ENCODE data around the gene PRODH2. TPM values are rescaled to one million over a fixed set of nuclear protein-coding genes. Genes with fewer than 3 reads are reported as not detected.

Gene PRODH2
- polyA plus RNA-seq, 2 of the 4 experiments (the other 2 are of a cell fraction), result 0.92 to 1.0 TPM

- peak; percentile 46 for TF ChIP-seq MAX (IDR thresholded peaks at IDR 0.05)
- TF ChIP-seq E2F6 (IDR thresholded peaks at IDR 0.05; ENCODE audit: borderline replicate concordance, low read depth), result peak; percentile 59; the same call in 1 of the 2 replicates
Measured at GRCh38 chr19:35846038-35846668, 33.5 kb upstream of the PRODH2 start (continued).

GRCh38 chr19:35845215-35846037 is 32.8 kb upstream of the PRODH2 start:
- peak; percentile 58 to 80 for ATAC-seq
- peak; percentile 56 for FAIRE-seq
- H3K4me2 ChIP-seq, result peak overlapping the region; percentile 99
- ChIA-PET POLR2A (interaction anchor here (0.6 to 1.6 kb wide), 5 partner anchors 11 to 1599 kb away, joined by 3 to 4 read pairs (median 3); partner anchors contain the start of gene KIRREL2), CTCF (interaction anchor here (0.9 to 2.4 kb wide), 6 partner anchors 11 to 297 kb away, joined by 3 to 8 read pairs (median 3); partner anchors contain the start of gene APLP1)
- peak overlapping the region; percentile 49 for H3K4me3 ChIP-seq
- no peak for TF ChIP-seq CHD4 (IDR thresholded peaks at IDR 0.05; ENCODE audit: borderline replicate concordance)
- TF ChIP-seq USF2 (IDR thresholded peaks at IDR 0.05), result 0 out of 2 replicates have a peak, but pooled peaks have one; percentile 28
- peak; percentile 85 to 93 for TF ChIP-seq CEBPB (IDR thresholded peaks at IDR 0.05)
- WGBS (ENCODE audit: missing lambda C conversion rate), result 3% methylated on average over 44 of the region's 63 CpGs
- peaks cover 3% of the 10 kb centered on the region; the same call in 1 of the 3 replicates for H3K9me3 ChIP-seq
- peak; percentile 84 to 96 for DNase-seq (ENCODE audit: low read depth in 1 of 2, low spot score in 1 of 2)
- H3K4me1 ChIP-seq, result peaks cover 28% of the 10 kb centered on the region; the same call in 2 of the 3 replicates
- H3K27ac ChIP-seq, result peak overlapping the region; percentile 17 to 65; a peak in 4 of 6 replicates

- Histone ChIP-seq H3K27ac (peak overlapping the region in 1 of 2 experiments; percentile 65; a peak in 2 of 6 replicates), H3K4me1 (peaks cover 28% of the 10 kb centered on the region; the same call in 2 of the 3 replicates), H3K4me2 (peak overlapping the region; percentile 99), H3K9me3 (peaks cover 4% of the 10 kb centered on the region), H3K4me3 (peak overlapping the region; percentile 49)
- no peak for FAIRE-seq
- POLR2A ChIA-PET, result interaction anchor here (1.2 to 1.6 kb wide), 2 partner anchors 12 to 104 kb away, joined by 3 to 4 read pairs; partner anchors contain the start of gene KIRREL2
- TF ChIP-seq CHD2 (IDR thresholded peaks at IDR 0.05; ENCODE audit: low read length, partially characterized antibody) (peak; percentile 18), SREBF2 (IDR thresholded peaks at IDR 0.05) (no peak)
- no peak for DNase-seq (ENCODE audit: low read depth in 1 of 2, low spot score in 1 of 2)
- WGBS (ENCODE audit: missing lambda C conversion rate), result 62% methylated on average over 16 of the region's 16 CpGs
- CTCF ChIA-PET, result interaction anchor here (1.2 to 2.4 kb wide), 4 partner anchors 11 to 37 kb away, joined by 3 to 8 read pairs (median 4); partner anchors contain the start of gene APLP1
- no peak; a peak in 1 of 6 replicates for ATAC-seq
Measured at GRCh38 chr19:35844482-35845214, 32.0 kb upstream of the PRODH2 start.

GRCh38 chr19:35843676-35844481 is 31.2 kb upstream of the PRODH2 start:
- no peak overlapping the region for H3K27ac ChIP-seq
- TF ChIP-seq REST (IDR thresholded peaks at IDR 0.05), result no peak
- TF ChIP-seq CBX8 (IDR thresholded peaks at IDR 0.05), result no peak
- no peak for TF ChIP-seq CBX2 (IDR thresholded peaks at IDR 0.05; ENCODE audit: borderline replicate concordance, low read depth)
- peak; percentile 24; the same call in 1 of the 2 replicates for TF ChIP-seq RNF2 (IDR thresholded peaks at IDR 0.05; ENCODE audit: borderline replicate concordance, low read depth)
- TF ChIP-seq HES2 (IDR thresholded peaks at IDR 0.05), result no peak
- no peak for TF ChIP-seq EHF (CRISPR knock-in tag; IDR thresholded peaks at IDR 0.05)
- 33% methylated on average over 42 of the region's 42 CpGs for WGBS (ENCODE audit: missing lambda C conversion rate)
- peak; percentile 88 to 93 for DNase-seq (ENCODE audit: low read depth in 1 of 2, low spot score in 1 of 2)
- peak overlapping the region; percentile 12; the same call in 1 of the 3 replicates for H3K4me3 ChIP-seq
- CTCF ChIA-PET, result interaction anchor here (0.6 to 1.7 kb wide), 2 partner anchors 38 to 1342 kb away, joined by 3 read pairs; no protein-coding TSS in a partner anchor
- peak; percentile 49 for FAIRE-seq
- POLR2A ChIA-PET, result interaction anchor here (0.6 kb wide), 1 partner anchor 253 kb away, joined by 7 read pairs; no protein-coding TSS in a partner anchor
- ATAC-seq, result peak; percentile 25 to 75; a peak in 4 of 6 replicates
- H3K4me2 ChIP-seq, result peak overlapping the region; percentile 63
- peaks cover 12% of the 10 kb centered on the region for H3K9me3 ChIP-seq
- H3K4me1 ChIP-seq, result peaks cover 28% of the 10 kb centered on the region; the same call in 2 of the 3 replicates

Measured in A549 (cell line).